Measurements from ENCODE around the gene GRK4. TPM values are rescaled to one million over a fixed set of nuclear protein-coding genes. Genes with fewer than 3 reads are reported as not detected.

The GRK4 gene
- total and polyA plus RNA-seq, 2 donors (not counting 1 experiment from before 2014, with no cell fraction given): 0.73 to 2.3 TPM

GRCh38 chr4:2938906-2939305, 24.5 kb upstream of the GRK4 start:
- H3K4me3 Mint-ChIP-seq: no peak overlapping the region

More at GRCh38 chr4:2938906-2939305, 24.5 kb upstream of the GRK4 start:
- intact Hi-C loops (cut with micrococcal nuclease): loop anchor here (10.0 kb wide), 1 partner anchor 454 kb away; no protein-coding TSS in a partner anchor
- H3K27me3 ChIP-seq (replicated peaks in 1 of 4; ENCODE audit: control extremely low read depth in 1 of 4, control insufficient read depth in 3 of 4, insufficient read depth in 4 of 4, low read length in 3 of 4): no peaks in the 10 kb centered on the region
- no peak overlapping the region for H3K27ac ChIP-seq (ENCODE audit: low read length in 2 of 2)
- H3K9me3 ChIP-seq (ENCODE audit: control extremely low read depth in 1 of 3, control insufficient read depth in 2 of 3, insufficient read depth in 1 of 3, low read length in 2 of 3): no peaks in the 10 kb centered on the region
- ATAC-seq (ENCODE audit: low read depth) (no peak), DNase-seq (no peak)
- CTCF ChIA-PET: interaction anchor here (2.4 kb wide), 1 partner anchor 15 kb away, joined by 6 read pairs; no protein-coding TSS in a partner anchor
- H3K9me3 Mint-ChIP-seq (ENCODE audit: insufficient read depth): no peaks in the 10 kb centered on the region
- H3K4me1 Mint-ChIP-seq: peaks cover 27% of the 10 kb centered on the region
- peaks cover 18% of the 10 kb centered on the region for H3K79me2 ChIP-seq (ENCODE audit: control insufficient read depth, insufficient read depth, low read length)
- peaks cover 0 to 58% of the 10 kb centered on the region in 2 experiments for H3K36me3 ChIP-seq (replicated peaks in 1 of 2; ENCODE audit: control extremely low read depth in 1 of 2, control insufficient read depth in 1 of 2, extremely low read depth in 1 of 2, insufficient read depth in 2 of 2, low read length in 1 of 2)
- 94% methylated on average over 14 of the region's 14 CpGs for WGBS (ENCODE audit: insufficient coverage)
- no peak overlapping the region for H3K4me2 ChIP-seq (replicated peaks; ENCODE audit: low read depth, low read length, poor library complexity, severe bottlenecking)
- no peak overlapping the region for H3K27ac Mint-ChIP-seq
- TF ChIP-seq EZH2 (IDR thresholded peaks at IDR 0.05; ENCODE audit: borderline replicate concordance, insufficient read depth, low read depth, low read length, poor library complexity, severe bottlenecking) (no peak), CTCF (IDR thresholded peaks at IDR 0.05) (no peak)
- POLR2A ChIA-PET: no interaction called here
- H2AFZ ChIP-seq (ENCODE audit: insufficient read depth, low read depth, low read length, poor library complexity, severe bottlenecking): no peak overlapping the region
- no peak overlapping the region for H3K9ac ChIP-seq (ENCODE audit: low read length)
- H3K4me3 ChIP-seq (ENCODE audit: control extremely low read depth in 1 of 5, extremely low read depth in 1 of 5, insufficient read depth in 1 of 5, low read depth in 2 of 5, low read length in 4 of 5): no peak overlapping the region
- peaks cover 9 to 26% of the 10 kb centered on the region in 2 donors for H3K4me1 ChIP-seq (ENCODE audit: control insufficient read depth in 2 of 2, insufficient read depth in 2 of 2, low read length in 2 of 2)
- no peaks in the 10 kb centered on the region for H3K27me3 Mint-ChIP-seq
- H4K20me1 ChIP-seq (ENCODE audit: control insufficient read depth, insufficient read depth, low read length, poor library complexity, severe bottlenecking): peaks cover 13% of the 10 kb centered on the region
